SK-N-SH treated with all-trans-retinoic acid at 6 μM for 48 hours (cell line): Measurements from ENCODE around the gene TSTD1.
"Not testable (repeated sequence)": the region's sequence is repeated elsewhere in the genome, so short reads cannot be mapped to it uniquely, and the experiment has no call there.

ENCODE experiments used
- CREB5 ChIP-seq: fragments of 250-450 bp; sonication (Bioruptor Pico); IDR thresholded peaks from 2 replicates; pipeline ENCODE4 v1.5.1; 2020; ENCODE audit warnings: low read depth, mild to moderate bottlenecking, moderate library complexity
- CSDC2 ChIP-seq: fragments of 250-450 bp; sonication (Bioruptor Pico); IDR thresholded peaks from 2 replicates; pipeline ENCODE4 v1.5.0; 2020; ENCODE audit warnings: mild to moderate bottlenecking, moderate library complexity
- ESRRG ChIP-seq: fragments of 250-450 bp; sonication (Bioruptor Pico); IDR thresholded peaks from 2 replicates; pipeline ENCODE4 v1.6.1; 2021; ENCODE audit warnings: mild to moderate bottlenecking
- ISL1 ChIP-seq: fragments of 250-450 bp; sonication (Bioruptor Pico); IDR thresholded peaks from 2 replicates; pipeline ENCODE4 v2.1.2; 2022; ENCODE audit warnings: mild to moderate bottlenecking, moderate library complexity
- TCF4 ChIP-seq: fragments of 250-450 bp; sonication (Bioruptor Pico); IDR thresholded peaks from 2 replicates; pipeline ENCODE4 v1.8.0; 2021; ENCODE audit warnings: mild to moderate bottlenecking, moderate library complexity, borderline replicate concordance
- ZFP3 ChIP-seq: fragments of 250-450 bp; sonication (Bioruptor Pico); IDR thresholded peaks from 2 replicates; pipeline ENCODE4 v1.5.0; 2020; ENCODE audit warnings: mild to moderate bottlenecking, moderate library complexity
- ZNF565 ChIP-seq: fragments of 450-650 bp; formaldehyde crosslinking; conservative IDR thresholded peaks from 2 replicates; pipeline ENCODE4 v1.5.0; 2020; ENCODE audit warnings: low read depth, mild to moderate bottlenecking, moderate library complexity
- ZNF70 ChIP-seq: fragments of 450-650 bp; formaldehyde crosslinking; IDR thresholded peaks from 2 replicates; pipeline ENCODE4 v1.5.0; 2020; ENCODE audit warnings: mild to moderate bottlenecking, moderate library complexity
- TF ChIP-seq, protein P1 (sequence below): fragments of 250-450 bp; sonication (Bioruptor Pico); IDR thresholded peaks from 2 replicates; pipeline ENCODE4 v1.8.0; 2020; ENCODE audit warnings: mild to moderate bottlenecking, moderate library complexity, borderline replicate concordance
- TF ChIP-seq, protein P2 (sequence below): fragments of 250-450 bp; sonication (Bioruptor Pico); IDR thresholded peaks from 2 replicates; pipeline ENCODE4 v1.5.0; 2020; ENCODE audit warnings: mild to moderate bottlenecking, moderate library complexity

DNA sequence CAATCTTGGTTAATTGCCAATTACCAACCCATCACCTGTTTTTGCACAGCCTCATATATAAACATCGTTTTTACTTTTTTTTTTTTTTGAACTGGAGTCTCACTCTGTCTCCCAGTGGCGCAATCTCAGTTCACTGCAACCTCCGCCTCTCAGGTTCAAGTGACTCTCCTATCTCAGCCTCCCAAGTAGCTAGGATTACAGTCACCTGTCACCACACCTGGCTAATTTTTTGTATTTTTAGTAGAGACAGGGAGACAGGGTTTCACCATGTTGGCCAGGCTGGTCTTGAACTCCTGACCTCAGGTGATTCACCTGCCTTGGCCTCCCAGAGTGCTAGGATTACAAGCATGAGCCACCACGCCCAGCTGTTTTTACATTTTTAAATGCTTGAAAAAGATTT is 46.7 kb downstream of the TSTD1 start:
- TF ChIP-seq, protein P1, sequence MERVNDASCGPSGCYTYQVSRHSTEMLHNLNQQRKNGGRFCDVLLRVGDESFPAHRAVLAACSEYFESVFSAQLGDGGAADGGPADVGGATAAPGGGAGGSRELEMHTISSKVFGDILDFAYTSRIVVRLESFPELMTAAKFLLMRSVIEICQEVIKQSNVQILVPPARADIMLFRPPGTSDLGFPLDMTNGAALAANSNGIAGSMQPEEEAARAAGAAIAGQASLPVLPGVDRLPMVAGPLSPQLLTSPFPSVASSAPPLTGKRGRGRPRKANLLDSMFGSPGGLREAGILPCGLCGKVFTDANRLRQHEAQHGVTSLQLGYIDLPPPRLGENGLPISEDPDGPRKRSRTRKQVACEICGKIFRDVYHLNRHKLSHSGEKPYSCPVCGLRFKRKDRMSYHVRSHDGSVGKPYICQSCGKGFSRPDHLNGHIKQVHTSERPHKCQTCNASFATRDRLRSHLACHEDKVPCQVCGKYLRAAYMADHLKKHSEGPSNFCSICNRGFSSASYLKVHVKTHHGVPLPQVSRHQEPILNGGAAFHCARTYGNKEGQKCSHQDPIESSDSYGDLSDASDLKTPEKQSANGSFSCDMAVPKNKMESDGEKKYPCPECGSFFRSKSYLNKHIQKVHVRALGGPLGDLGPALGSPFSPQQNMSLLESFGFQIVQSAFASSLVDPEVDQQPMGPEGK (CRISPR knock-in tag) = not testable (repeated sequence)
- not testable (repeated sequence) for TF ChIP-seq CSDC2 (CRISPR knock-in tag); ZNF70 (CRISPR knock-in tag); ESRRG (CRISPR knock-in tag); ZNF565 (CRISPR knock-in tag); CREB5; TCF4 (CRISPR knock-in tag); ISL1 (CRISPR knock-in tag); ZFP3 (CRISPR knock-in tag)
- TF ChIP-seq, protein P2, sequence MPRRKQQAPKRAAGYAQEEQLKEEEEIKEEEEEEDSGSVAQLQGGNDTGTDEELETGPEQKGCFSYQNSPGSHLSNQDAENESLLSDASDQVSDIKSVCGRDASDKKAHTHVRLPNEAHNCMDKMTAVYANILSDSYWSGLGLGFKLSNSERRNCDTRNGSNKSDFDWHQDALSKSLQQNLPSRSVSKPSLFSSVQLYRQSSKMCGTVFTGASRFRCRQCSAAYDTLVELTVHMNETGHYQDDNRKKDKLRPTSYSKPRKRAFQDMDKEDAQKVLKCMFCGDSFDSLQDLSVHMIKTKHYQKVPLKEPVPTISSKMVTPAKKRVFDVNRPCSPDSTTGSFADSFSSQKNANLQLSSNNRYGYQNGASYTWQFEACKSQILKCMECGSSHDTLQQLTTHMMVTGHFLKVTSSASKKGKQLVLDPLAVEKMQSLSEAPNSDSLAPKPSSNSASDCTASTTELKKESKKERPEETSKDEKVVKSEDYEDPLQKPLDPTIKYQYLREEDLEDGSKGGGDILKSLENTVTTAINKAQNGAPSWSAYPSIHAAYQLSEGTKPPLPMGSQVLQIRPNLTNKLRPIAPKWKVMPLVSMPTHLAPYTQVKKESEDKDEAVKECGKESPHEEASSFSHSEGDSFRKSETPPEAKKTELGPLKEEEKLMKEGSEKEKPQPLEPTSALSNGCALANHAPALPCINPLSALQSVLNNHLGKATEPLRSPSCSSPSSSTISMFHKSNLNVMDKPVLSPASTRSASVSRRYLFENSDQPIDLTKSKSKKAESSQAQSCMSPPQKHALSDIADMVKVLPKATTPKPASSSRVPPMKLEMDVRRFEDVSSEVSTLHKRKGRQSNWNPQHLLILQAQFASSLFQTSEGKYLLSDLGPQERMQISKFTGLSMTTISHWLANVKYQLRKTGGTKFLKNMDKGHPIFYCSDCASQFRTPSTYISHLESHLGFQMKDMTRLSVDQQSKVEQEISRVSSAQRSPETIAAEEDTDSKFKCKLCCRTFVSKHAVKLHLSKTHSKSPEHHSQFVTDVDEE = not testable (repeated sequence)
